ENCODE data around the gene ADARB1. TPM values are rescaled to one million over a fixed set of nuclear protein-coding genes. Genes with fewer than 3 reads are reported as not detected.

ADARB1 gene
- total and polyA plus RNA-seq, 2 experiments from 2014 or later, result 16.0 to 17.3 TPM

GRCh38 chr21:45123440-45123839 is 49.1 kb downstream of the ADARB1 start:
- TF ChIP-seq CTCF (IDR thresholded peaks at IDR 0.05; ENCODE audit: poor library complexity) (no peak), EZH2 (IDR thresholded peaks at IDR 0.05; ENCODE audit: borderline replicate concordance) (no peak), EZH2phosphoT487 (IDR thresholded peaks at IDR 0.05; ENCODE audit: low read depth, severe bottlenecking, unreplicated experiment) (no peak)
- H4K20me1 ChIP-seq (ENCODE audit: insufficient read depth, poor library complexity, severe bottlenecking), result no peaks in the 10 kb centered on the region
- no peaks in the 10 kb centered on the region for H3K9me3 ChIP-seq (ENCODE audit: low read depth)
- WGBS (ENCODE audit: low lambda C conversion rate, missing lambda C conversion rate), result 82% methylated on average over 6 of the region's 6 CpGs
- H3K36me3 ChIP-seq (replicated peaks; ENCODE audit: insufficient read depth, low read depth), result no peaks in the 10 kb centered on the region
- no peak for DNase-seq (ENCODE audit: low spot score)
- no peaks in the 10 kb centered on the region for H3K9me2 ChIP-seq (replicated peaks; ENCODE audit: insufficient read depth)
- no peak overlapping the region for H2AFZ ChIP-seq
- H3K4me2 ChIP-seq, result no peak overlapping the region
- peaks cover 55% of the 10 kb centered on the region for H3K79me2 ChIP-seq
- H3K4me3 ChIP-seq, result no peak overlapping the region
- H3K27me3 ChIP-seq, result no peaks in the 10 kb centered on the region
- H3K4me1 ChIP-seq (ENCODE audit: insufficient read depth), result peaks cover 13% of the 10 kb centered on the region
- H3K27ac ChIP-seq, result no peak overlapping the region

GRCh38 chr21:45124596-45124995 is 50.2 kb downstream of the ADARB1 start:
- no peak for DNase-seq (ENCODE audit: low spot score)
- Histone ChIP-seq H3K9me3 (ENCODE audit: low read depth) (no peaks in the 10 kb centered on the region), H3K4me1 (ENCODE audit: insufficient read depth) (peaks cover 13% of the 10 kb centered on the region), H3K27me3 (no peaks in the 10 kb centered on the region), H3K4me3 (no peak overlapping the region), H3K27ac (no peak overlapping the region), H2AFZ (no peak overlapping the region), H4K20me1 (ENCODE audit: insufficient read depth, poor library complexity, severe bottlenecking) (no peaks in the 10 kb centered on the region), H3K36me3 (replicated peaks; ENCODE audit: insufficient read depth, low read depth) (no peaks in the 10 kb centered on the region), H3K79me2 (peaks cover 54% of the 10 kb centered on the region), H3K4me2 (no peak overlapping the region), H3K9me2 (replicated peaks; ENCODE audit: insufficient read depth) (no peaks in the 10 kb centered on the region)
- WGBS (ENCODE audit: low lambda C conversion rate, missing lambda C conversion rate), result 95% methylated on average over 6 of the region's 6 CpGs
- TF ChIP-seq CTCF (IDR thresholded peaks at IDR 0.05; ENCODE audit: poor library complexity) (no peak), EZH2 (IDR thresholded peaks at IDR 0.05; ENCODE audit: borderline replicate concordance) (no peak), EZH2phosphoT487 (IDR thresholded peaks at IDR 0.05; ENCODE audit: low read depth, severe bottlenecking, unreplicated experiment) (no peak)

GRCh38 chr21:45125357-45125756 is 51.0 kb downstream of the ADARB1 start:
- no peak for TF ChIP-seq EZH2 (IDR thresholded peaks at IDR 0.05; ENCODE audit: borderline replicate concordance)
- TF ChIP-seq CTCF (IDR thresholded peaks at IDR 0.05; ENCODE audit: poor library complexity), result no peak
- no peak for TF ChIP-seq EZH2phosphoT487 (IDR thresholded peaks at IDR 0.05; ENCODE audit: low read depth, severe bottlenecking, unreplicated experiment)
- Histone ChIP-seq H3K9me2 (replicated peaks; ENCODE audit: insufficient read depth) (no peaks in the 10 kb centered on the region), H3K79me2 (peaks cover 48% of the 10 kb centered on the region), H3K36me3 (replicated peaks; ENCODE audit: insufficient read depth, low read depth) (no peaks in the 10 kb centered on the region), H3K27ac (no peak overlapping the region), H2AFZ (no peak overlapping the region), H3K4me2 (no peak overlapping the region), H3K27me3 (no peaks in the 10 kb centered on the region), H3K4me1 (ENCODE audit: insufficient read depth) (peaks cover 13% of the 10 kb centered on the region), H3K9me3 (ENCODE audit: low read depth) (no peaks in the 10 kb centered on the region), H3K4me3 (no peak overlapping the region), H4K20me1 (ENCODE audit: insufficient read depth, poor library complexity, severe bottlenecking) (no peaks in the 10 kb centered on the region)
- no peak for DNase-seq (ENCODE audit: low spot score)
- 94% methylated on average over 4 of the region's 4 CpGs for WGBS (ENCODE audit: low lambda C conversion rate, missing lambda C conversion rate)

- Histone ChIP-seq H3K79me2 (peaks cover 45% of the 10 kb centered on the region), H3K4me3 (no peak overlapping the region), H3K9me3 (ENCODE audit: low read depth) (no peaks in the 10 kb centered on the region), H3K9me2 (replicated peaks; ENCODE audit: insufficient read depth) (no peaks in the 10 kb centered on the region), H2AFZ (no peak overlapping the region), H3K36me3 (replicated peaks; ENCODE audit: insufficient read depth, low read depth) (no peaks in the 10 kb centered on the region), H3K4me1 (ENCODE audit: insufficient read depth) (peaks cover 6% of the 10 kb centered on the region), H3K4me2 (no peak overlapping the region), H3K27ac (no peak overlapping the region), H3K27me3 (no peaks in the 10 kb centered on the region), H4K20me1 (ENCODE audit: insufficient read depth, poor library complexity, severe bottlenecking) (no peaks in the 10 kb centered on the region)
- 85% methylated on average over 11 of the region's 11 CpGs for WGBS (ENCODE audit: low lambda C conversion rate, missing lambda C conversion rate)
- DNase-seq (ENCODE audit: low spot score), result no peak
- TF ChIP-seq EZH2 (IDR thresholded peaks at IDR 0.05; ENCODE audit: borderline replicate concordance) (no peak), CTCF (IDR thresholded peaks at IDR 0.05; ENCODE audit: poor library complexity) (no peak), EZH2phosphoT487 (IDR thresholded peaks at IDR 0.05; ENCODE audit: low read depth, severe bottlenecking, unreplicated experiment) (no peak)
These were observed 51.8 kb downstream of the ADARB1 start for GRCh38 chr21:45126204-45126626.
